ENCODE data around the gene RAB28. TPM values are rescaled to one million over a fixed set of nuclear protein-coding genes. Genes with fewer than 3 reads are reported as not detected.
A peak's percentile ranks its signal among the peaks of the same experiment; 100 is the strongest.

Gene RAB28
- total RNA-seq (10 to 100 TPM; 24.1 to 32.1 (median 28.7) TPM), polyA plus RNA-seq (10 to 100 TPM; 12.7 to 18.7 (median 16.8) TPM)

DNA sequence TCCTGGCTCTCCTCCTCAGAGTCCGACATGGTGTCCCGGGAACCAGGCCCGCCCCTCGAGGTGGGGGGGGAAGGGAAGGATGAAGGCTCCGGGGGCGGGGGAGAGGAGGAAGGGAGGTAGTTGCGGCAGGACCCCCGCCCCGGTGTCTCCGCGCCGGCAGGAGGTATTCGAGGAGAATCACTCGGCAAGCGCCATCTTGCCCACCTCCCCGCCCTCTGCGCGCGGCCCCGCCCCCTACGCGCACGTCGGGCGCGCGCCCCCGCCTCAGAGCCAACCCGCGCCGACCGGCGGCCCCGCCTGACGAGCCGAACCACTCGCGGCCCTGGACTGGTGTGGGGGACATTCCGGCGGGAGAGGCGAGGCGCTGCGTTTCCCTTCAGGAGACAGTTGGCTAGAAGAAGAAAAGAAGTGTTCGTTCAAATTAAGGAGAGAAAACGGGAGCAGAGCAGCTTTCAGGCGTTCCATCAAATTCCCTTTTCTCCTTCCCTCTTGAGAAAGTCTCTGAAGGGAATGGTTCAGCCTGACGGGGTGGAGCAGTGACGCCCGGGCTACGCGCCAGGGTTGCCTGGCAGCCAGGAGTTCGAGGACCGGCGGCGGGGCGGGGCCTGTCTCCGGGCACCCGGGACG, at the start of gene RAB28:
Gene RAB28, minus strand, starts transcription at position 219 of the 627 bp plus-strand sequence.
- H3K36me3 ChIP-seq, result no peaks in the 10 kb centered on the region
- no peaks in the 10 kb centered on the region for H3K27me3 ChIP-seq
- peak; percentile 98 for DNase-seq
- H3K4me1 ChIP-seq, result peaks cover 0 to 33% (median 17%) of the 10 kb centered on the region in 4 donors
- H3K9me3 ChIP-seq, result no peaks in the 10 kb centered on the region
- intact Hi-C loops (cut with DNase I), result loop anchor here (2.0 to 10.0 kb wide), 4 partner anchors 61 to 632 kb away; partner anchors contain the start of genes BOD1L1 and NKX3-2
- peak within 1 kb of the TSS; percentile 80 to 92 (median 90) for H3K4me3 ChIP-seq
- TF ChIP-seq POLR2AphosphoS5 (IDR thresholded peaks at IDR 0.05) (peak; percentile 90 to 93 (median 91)), EP300 (IDR thresholded peaks at IDR 0.05) (no peak), POLR2A (IDR thresholded peaks at IDR 0.05) (peak; percentile 45 to 68)
- TF ChIP-seq, protein P1, sequence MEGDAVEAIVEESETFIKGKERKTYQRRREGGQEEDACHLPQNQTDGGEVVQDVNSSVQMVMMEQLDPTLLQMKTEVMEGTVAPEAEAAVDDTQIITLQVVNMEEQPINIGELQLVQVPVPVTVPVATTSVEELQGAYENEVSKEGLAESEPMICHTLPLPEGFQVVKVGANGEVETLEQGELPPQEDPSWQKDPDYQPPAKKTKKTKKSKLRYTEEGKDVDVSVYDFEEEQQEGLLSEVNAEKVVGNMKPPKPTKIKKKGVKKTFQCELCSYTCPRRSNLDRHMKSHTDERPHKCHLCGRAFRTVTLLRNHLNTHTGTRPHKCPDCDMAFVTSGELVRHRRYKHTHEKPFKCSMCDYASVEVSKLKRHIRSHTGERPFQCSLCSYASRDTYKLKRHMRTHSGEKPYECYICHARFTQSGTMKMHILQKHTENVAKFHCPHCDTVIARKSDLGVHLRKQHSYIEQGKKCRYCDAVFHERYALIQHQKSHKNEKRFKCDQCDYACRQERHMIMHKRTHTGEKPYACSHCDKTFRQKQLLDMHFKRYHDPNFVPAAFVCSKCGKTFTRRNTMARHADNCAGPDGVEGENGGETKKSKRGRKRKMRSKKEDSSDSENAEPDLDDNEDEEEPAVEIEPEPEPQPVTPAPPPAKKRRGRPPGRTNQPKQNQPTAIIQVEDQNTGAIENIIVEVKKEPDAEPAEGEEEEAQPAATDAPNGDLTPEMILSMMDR (IDR thresholded peaks at IDR 0.05), result no peak
- peak within 1 kb of the TSS; percentile 95 to 97 (median 96) for H3K27ac ChIP-seq
- WGBS, 2 donors, result 0% methylated on average over 59 of the region's 59 CpGs

DNA sequence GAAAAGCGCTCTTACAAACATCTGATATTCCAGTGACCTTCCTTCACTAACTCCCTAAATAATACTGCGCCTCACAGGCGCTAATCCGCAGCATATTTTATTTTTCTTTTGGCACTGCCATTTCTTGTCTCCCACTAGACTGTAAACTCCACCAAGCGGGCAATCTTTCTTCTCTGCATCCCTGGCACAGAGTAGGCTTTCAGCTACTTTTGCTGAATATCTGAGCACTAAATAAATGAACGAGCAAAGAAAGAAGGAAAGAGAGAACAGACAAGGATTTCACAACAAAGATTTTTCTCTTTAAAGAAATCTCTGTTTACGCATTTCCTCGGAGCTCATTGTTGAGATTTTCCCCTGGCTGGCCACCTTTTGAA, 47.5 kb upstream of the RAB28 start:
- WGBS, 2 donors, result 38 to 42% methylated on average over 8 of the region's 8 CpGs
- intact Hi-C loops (cut with DNase I), result no loop called here
- DNase-seq, result no peak
- Histone ChIP-seq H3K9me3 (no peaks in the 10 kb centered on the region), H3K27me3 (peaks cover 9 to 58% (median 14%) of the 10 kb centered on the region in 3 donors), H3K4me1 (peaks cover 0 to 14% (median 9%) of the 10 kb centered on the region in 4 donors), H3K27ac (no peak overlapping the region), H3K4me3 (no peak overlapping the region), H3K36me3 (no peaks in the 10 kb centered on the region)
- TF ChIP-seq POLR2AphosphoS5 (IDR thresholded peaks at IDR 0.05), result no peak
- TF ChIP-seq, protein P1 (IDR thresholded peaks at IDR 0.05), result no peak
- no peak for TF ChIP-seq EP300 (IDR thresholded peaks at IDR 0.05)

- 19 to 27% methylated on average over 35 of the region's 35 CpGs for WGBS, 2 donors
- H3K27me3 ChIP-seq, result peaks cover 13 to 60% (median 18%) of the 10 kb centered on the region in 3 donors
- TF ChIP-seq POLR2AphosphoS5 (IDR thresholded peaks at IDR 0.05), result no peak
- TF ChIP-seq, protein P1 (IDR thresholded peaks at IDR 0.05), result no peak
- TF ChIP-seq POLR2A (IDR thresholded peaks at IDR 0.05), result no peak
These were observed 46.9 kb upstream of the RAB28 start for GRCh38 chr4:13530823-13531624.

DNA sequence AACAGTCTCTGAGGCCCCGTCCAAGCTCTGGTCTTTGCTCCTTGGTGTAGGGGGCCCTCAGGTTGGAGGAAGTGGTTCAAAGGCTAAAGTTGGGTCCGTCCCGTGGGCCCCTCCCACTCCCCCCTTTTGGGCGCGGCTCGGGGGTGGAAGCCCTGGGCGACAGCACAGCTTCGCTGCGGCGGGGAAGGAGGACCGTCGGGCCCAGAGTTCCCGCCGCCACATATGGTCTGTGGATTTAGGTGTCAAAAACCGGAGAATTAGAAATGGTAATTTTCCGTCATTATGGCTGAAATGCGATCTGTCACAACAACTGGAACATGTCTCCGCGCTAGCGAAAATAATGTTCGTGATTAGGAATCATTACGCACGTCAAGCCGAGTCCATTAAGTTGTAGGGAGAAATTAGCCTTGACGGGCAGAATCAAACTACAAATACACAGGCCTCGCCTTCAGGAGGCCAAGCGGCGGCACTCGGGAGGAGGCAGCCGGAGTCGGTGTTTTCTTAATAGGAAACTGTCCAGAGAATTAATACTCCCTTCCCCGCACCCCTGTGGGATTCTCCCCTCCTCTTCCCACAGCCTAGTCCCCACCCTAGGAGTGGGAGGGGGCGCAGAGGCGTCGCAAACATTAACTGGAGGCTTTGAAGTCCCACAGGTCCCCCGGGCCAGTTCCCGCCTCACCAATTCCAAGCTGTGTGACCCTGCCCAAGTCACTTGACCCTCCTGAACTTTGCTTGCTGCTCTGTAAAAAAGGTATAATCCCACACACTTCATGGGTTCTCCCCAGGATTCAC, 45.2 kb upstream of the RAB28 start:
- peaks cover 0 to 14% (median 9%) of the 10 kb centered on the region in 4 donors for H3K4me1 ChIP-seq
- H3K9me3 ChIP-seq, result peaks cover 4 to 7% (median 4%) of the 10 kb centered on the region in 4 donors
- peaks cover 16 to 71% (median 34%) of the 10 kb centered on the region in 3 donors for H3K27me3 ChIP-seq
- no peak overlapping the region for H3K27ac ChIP-seq
- no peaks in the 10 kb centered on the region for H3K36me3 ChIP-seq
- no peak overlapping the region for H3K4me3 ChIP-seq
- peak; percentile 48 for DNase-seq
- intact Hi-C loops (cut with DNase I), result no loop called here
- no peak for TF ChIP-seq EP300 (IDR thresholded peaks at IDR 0.05)
- TF ChIP-seq POLR2A (IDR thresholded peaks at IDR 0.05), result no peak
- TF ChIP-seq, protein P1 (IDR thresholded peaks at IDR 0.05), result no peak
- no peak for TF ChIP-seq POLR2AphosphoS5 (IDR thresholded peaks at IDR 0.05)
- WGBS, 2 donors, result 19 to 22% methylated on average over 37 of the region's 37 CpGs

More at GRCh38 chr4:13530823-13531624, 46.9 kb upstream of the RAB28 start:
- Histone ChIP-seq H3K36me3 (no peaks in the 10 kb centered on the region), H3K4me3 (no peak overlapping the region), H3K4me1 (peaks cover 0 to 14% (median 9%) of the 10 kb centered on the region in 4 donors), H3K27ac (no peak overlapping the region), H3K9me3 (no peaks in the 10 kb centered on the region)
- peak; percentile 49 for DNase-seq
- intact Hi-C loops (cut with DNase I), result no loop called here
